CD4-positive, alpha-beta T cell treated with Interleukin-15 for 4 hours (primary cell): ENCODE measurements around the gene ATG4B.
"Not testable (repeated sequence)": the region's sequence is repeated elsewhere in the genome, so short reads cannot be mapped to it uniquely, and the experiment has no call there.

Source experiments
- DNase-seq: peaks from one replicate; pipeline ENCODE4 v3.0.0-alpha.2; 2020; ENCODE audit warnings: low spot score

The ATG4B gene

DNA sequence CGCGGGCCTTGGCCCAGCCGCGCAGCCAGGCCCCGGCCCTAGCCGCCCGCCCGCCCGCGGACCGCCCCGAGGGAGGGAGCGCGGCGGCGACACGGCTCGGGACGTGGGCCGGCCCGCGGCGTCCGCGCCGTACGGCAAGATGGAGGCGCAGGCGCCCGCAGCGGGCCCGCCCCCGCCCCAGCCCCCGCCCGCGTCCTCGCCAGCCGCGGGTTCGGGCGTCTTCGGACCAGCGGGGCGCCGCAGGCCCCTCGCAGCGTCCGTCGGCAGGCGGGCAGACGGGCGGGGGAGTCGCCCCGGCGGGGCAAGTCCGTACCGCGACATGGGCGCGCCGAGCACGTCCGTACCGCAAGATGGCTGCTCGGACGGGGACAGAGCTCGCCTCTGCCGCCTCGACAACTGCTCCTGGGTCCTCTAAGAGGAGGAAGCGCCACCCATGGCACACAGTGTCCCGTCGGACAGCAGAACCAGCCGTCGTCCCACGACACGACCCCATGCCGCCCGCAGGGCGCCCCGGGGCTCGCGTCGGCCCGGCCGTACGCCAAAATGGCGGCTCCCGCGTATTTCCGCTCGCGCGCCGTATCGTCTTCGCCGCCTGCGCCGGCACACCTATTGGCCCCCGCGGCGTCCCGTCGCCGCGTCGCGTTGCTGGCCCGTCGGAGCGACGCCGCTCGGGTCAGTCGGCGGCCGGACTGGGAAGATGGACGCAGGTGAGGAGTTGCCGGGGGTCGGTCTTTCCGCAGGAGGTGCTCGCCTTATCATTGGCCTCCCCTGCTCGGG is at the start of gene ATG4B, which contains the start of gene THAP4:
Gene ATG4B (plus strand): TSS at position 676 of the 777 bp plus-strand sequence. CDS start 22 bp downstream, at position 698.
Gene THAP4 (minus strand): TSS at position 141 of the 777 bp plus-strand sequence. CDS start 141 bp downstream, outside the sequence.
- peak; percentile 63 for DNase-seq

DNA sequence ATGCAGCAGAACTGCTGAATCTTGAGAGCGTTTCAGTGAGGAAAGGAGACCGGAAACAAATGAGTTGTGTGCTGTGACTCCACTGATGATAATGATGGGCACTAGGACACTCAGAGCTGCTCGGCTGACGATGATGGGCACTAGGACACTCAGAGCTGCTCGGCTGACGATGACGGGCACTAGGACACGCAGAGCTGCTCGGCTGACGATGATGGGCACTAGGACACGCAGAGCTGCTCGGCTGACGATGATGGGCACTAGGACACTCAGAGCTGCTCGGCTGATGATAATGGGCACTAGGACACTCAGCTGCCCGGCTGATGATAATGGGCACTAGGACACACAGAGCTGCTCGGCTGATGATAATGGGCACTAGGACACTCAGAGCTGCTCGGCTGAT is 47.6 kb upstream of the ATG4B start:
- not testable (repeated sequence) for DNase-seq

DNA sequence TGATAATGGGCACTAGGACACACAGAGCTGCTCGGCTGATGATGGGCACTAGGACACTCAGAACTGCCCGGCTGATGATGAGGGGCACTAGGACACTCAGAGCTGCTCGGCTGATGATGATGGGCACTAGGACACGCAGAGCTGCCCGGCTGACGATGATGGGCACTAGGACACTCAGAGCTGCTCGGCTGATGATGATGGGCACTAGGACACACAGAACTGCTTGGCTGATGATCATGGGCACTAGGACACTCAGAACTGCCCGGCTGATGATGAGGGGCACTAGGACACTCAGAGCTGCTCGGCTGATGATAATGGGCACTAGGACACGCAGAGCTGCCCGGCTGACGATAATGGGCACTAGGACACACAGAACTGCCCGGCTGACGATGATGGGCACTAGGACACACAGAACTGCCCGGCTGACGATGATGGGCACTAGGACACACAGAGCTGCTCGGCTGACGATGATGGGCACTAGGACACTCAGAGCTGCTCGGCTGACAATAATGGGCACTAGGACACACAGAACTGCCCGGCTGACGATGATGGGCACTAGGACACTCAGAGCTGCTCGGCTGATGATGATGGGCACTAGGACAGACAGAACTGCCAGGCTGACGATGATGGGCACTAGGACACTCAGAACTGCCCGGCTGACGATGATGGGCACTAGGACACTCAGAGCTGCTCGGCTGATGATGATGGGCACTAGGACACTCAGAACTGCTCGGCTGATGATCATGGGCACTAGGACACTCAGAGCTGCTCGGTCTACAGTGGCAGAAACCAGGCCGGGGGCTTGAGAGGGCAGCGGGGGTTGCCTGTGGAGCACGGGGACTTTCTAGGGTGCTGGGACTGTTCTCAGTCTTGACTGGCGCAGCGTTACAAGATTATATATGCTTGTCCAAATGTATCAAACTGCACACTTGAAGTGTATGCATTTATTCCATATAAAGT is 46.7 kb upstream of the ATG4B start:
- DNase-seq = not testable (repeated sequence)

DNA sequence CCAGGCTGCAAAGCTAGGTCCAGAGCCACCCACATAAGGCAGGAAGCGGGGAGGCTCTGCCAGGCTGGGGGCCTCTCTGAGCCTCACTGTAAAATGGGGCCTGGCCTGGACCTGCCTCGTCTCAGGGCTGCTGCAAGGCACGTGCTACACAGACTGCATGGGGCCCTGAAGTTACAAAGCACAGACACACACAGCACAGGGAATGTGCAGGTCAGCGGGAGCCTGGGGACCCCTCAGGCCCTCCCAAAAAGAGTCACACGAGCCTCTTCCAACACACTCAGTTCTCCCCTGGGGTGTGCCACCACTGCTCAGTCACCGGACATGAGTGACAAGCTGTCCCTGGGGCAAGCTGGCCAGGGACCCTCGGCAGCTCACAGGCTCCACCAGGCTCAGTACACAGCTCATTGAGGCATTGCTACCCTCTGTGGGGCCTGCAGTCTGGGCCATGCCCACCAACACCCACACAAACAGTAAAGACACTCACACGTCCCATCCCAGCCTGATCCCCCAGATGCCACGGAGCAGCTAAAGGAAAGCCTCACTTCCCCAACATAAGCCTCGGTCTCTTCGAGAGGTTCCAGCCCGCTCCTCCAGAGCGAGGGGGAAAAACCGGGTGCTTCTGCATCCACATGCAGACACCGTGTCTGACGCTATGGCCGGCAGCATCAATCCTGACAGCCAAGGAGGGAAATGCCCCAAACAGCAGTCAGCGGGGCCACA is 45.2 kb upstream of the ATG4B start:
- DNase-seq = no peak

DNA sequence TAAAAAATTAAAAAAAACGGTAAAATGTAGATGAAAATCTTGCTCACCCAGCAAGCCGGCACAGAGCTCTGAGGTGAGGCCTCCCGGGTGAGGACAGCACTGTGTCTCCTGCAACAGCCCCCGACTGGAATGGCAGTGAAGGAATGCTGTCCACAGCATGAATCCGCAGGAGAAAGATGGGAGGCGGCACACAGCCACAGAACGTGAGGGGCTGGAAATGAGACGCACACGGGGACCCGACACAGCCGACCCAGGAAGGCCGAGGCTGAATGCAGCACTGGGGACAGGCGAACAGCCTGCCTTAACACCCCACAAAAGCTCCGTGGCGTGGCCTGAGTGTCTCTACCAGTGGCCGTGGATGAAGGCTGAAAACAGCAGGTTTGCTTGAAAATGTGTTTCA is 44.2 kb upstream of the ATG4B start:
- no peak for DNase-seq

DNA sequence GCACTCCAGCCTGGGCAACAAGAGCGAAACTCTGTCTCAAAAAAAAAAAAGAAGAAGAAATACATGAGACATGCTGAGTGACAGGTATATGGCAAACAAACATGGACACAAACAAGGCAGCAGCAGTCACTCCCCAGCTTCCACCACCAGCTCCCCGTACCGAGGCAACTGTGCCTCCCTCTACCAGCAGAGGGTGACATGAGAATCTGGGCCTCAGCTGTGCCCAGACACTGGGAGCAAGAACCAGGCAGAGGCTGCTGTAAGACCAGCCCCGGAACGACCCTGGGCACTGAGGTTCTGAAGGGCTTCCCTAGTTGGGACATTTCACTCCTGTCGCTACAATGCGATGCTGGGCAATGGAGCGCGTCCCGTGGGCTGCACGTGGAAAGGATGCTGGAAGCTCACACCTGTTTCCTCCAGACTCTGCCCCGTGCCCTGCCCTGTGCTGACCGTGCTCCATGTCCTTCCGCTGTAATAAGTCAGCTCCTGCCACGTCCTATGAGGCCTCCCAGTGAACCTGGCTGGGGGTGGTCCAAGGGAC is 41.8 kb upstream of the ATG4B start:
- no peak for DNase-seq

DNA sequence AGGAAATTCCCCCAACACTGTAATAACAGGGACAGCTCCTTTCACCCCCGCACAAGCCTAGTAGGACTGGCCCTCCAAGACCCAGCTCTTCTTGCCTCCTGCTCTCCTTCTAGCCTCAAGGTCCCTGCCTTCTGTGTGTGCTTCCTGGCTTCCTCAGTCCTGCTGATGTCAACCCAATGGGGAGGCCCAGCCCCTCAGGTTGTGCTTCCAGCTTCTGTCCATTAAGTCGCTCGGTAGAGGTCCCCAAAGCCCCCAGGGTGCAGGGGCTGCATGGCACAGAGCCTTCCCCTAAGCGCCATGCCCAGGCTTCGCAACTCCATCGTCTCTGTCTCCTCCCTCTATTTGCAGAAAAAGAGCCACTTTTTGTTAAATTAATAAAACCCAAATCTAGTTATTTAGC is 39.9 kb upstream of the ATG4B start:
- no peak for DNase-seq

DNA sequence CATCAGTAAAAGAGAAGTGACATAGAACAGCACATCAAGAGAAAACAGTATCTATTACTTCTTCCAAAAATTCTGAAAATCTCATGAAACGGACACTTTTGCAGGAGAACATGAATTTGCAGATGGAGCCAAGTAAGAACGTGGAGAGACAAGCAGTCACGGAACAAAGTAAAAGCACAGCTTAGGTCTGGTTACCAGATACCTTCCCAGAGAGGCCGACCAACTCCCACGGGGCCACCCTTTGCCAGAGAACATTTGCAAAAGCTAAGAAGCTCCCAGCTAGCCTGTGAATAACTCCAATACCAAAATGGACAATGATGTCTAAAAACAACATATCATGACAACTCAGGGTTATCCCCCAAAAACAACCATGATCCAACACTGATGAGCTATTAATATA is 39.4 kb upstream of the ATG4B start:
- DNase-seq = no peak

DNA sequence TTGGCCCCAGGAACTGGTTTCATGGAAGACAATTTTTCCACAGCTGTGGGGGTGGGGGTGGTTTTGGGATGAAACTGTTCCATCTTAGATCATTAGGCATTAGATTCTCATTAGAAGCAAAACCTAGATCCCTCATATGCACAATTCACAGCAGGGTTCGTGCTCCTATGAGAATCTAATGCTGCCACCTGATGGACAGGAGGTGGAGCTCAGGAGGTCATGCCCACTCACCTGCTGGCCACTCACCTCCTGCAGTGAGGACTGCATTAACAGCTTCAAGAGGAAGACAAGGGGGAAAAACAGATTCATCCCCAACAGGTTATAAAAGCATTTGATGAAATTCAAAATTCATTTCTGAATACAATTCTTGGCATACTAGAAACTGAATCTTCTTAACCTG is 39.0 kb upstream of the ATG4B start:
- DNase-seq = no peak

DNA sequence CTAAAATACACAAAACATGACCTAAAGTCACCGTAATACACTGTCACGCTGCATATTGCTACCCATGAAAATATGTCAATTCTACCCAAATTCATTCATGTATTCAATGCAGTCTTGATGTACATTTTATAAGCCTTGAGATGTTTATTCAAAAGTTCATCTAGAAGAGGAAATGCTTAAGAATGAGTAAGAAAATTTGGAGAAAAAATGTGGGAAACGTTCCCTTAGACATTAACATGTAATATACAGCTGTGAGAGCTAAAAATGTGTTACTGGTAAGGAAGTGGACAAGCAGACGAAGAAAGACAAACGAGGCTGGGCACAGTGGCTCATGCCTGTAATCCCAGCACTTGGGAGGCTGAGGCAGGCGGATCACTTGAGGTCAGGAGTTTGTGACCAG is 37.9 kb upstream of the ATG4B start:
- DNase-seq = no peak

DNA sequence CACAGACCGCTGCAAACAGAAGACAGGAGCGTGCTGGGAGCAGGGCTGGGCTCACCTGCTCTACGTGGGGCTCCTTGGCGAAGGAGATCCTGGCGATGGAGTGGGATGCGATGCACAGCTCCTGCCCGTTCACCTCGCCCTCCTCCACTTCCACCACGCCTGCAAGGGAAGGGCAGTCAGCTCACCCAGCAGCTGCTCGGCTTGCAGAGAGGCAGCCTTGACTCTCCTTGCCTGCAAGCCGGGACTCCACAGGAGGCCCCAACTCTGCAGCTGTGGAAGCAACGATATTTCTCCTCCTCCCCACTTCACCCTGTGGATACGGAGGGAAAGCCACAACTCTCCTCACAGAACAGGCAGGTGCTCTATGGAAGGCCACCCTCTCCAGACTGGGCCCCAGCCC is 35.7 kb upstream of the ATG4B start:
- no peak for DNase-seq

DNA sequence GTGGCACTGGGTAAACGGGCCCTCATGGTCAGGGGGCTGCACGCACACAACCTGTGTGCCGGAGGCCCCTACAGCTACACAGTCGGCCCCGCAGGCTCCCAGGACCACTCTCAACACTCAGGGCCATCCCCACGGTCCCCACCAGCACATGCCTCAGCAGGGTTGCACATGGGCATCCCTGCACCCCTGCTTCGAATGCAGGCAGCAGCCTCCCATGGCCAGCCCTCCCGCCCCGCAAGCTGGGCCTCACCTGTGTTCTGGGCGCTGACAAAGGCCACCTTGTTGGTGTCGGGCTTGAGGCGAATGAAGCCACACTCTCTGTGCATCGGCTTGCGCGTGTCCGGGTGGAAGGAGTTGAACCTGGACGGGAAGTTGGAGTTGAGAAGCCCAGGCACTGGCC is 34.8 kb upstream of the ATG4B start:
- DNase-seq = no peak

DNA sequence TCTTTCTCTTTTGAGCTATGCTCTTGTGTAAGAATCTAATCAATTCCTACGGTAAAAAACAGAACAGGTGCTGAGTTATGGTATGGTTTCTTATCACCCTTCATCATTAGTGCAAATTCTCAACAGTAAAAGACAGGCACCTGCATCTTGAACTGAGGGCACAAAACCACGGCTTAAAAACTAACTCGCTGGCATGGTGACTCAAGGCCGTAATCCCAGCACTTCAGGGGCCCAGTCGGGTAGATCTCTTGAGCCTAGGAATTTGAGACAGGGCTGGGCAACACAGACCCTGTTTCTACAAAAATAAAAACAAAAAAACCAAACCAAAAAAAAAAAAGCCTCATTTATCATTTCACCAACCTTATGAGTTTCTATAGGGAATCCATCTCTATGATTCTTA is 33.8 kb upstream of the ATG4B start:
- no peak for DNase-seq

DNA sequence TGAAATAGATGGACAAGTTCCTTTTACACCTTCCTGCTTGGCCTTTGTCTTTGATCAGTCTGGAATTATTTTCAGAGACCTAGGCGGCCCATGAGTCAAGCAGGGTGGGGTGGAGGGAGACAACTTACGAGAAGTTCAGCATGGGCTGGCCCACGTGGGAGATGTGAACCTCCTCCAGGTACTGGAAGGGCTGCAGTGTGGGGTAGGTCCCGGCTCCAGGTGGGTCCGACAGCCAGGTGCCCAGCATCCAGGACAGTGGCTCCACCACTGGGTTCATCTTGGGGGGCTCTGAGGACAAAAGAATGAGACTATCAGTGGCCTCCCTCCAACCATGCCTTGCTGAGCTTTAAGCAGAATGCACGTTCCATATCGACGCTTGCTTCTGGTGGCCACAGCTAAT is 31.3 kb upstream of the ATG4B start:
- DNase-seq = no peak

DNA sequence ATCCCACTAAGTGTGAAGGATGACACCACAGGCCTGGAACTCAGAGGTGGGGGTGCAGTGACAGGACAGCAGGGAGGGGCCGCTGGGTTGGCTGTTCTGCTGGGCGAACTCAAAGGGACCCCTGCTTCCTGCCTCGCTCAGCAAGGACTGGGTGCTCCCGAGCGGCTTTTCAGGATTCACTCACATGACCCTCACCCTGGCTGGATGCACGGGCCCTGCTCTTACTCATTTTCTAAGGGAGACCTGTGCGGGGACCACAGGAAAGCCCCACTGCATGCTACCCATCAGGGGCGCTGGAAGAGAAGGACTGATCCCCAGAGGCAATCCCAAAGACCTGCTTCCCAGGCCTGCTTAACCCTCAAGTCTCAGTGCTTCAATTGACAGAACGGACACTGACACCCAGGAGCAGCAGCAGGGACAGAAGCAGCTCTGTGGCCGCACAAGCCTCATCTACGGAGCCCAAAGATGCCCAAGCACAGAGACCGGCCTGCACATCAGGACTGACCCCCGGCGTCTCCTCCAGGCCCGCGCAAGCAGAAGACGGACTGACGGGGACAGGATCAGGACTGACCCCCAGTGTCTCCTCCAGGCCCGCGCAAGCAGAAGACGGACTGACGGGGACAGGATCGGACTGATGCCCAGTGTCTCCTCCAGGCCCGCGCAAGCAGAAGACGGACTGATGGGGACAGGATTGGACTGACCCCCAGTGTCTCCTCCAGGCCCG is 30.2 kb upstream of the ATG4B start:
- no peak for DNase-seq

DNA sequence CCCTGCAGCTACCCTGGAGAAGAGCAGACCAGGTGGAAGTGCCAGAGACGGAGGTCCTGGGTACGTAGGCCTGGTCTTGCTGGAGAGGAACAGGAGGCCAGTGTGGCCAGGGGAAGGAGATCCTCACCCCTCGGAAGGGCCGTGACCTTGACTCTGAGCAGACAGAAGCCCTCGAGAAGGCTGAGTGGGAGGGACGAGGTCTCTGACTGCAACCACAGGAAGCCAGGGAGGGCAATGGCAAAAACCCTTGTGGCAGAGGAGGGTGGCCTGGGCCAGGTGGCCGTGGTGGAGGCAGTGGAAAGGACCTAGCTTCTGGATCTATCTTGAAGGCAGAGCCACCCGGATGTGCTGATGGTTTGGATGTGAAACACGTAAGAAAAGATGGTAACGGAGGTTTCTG is 28.6 kb upstream of the ATG4B start:
- no peak for DNase-seq

DNA sequence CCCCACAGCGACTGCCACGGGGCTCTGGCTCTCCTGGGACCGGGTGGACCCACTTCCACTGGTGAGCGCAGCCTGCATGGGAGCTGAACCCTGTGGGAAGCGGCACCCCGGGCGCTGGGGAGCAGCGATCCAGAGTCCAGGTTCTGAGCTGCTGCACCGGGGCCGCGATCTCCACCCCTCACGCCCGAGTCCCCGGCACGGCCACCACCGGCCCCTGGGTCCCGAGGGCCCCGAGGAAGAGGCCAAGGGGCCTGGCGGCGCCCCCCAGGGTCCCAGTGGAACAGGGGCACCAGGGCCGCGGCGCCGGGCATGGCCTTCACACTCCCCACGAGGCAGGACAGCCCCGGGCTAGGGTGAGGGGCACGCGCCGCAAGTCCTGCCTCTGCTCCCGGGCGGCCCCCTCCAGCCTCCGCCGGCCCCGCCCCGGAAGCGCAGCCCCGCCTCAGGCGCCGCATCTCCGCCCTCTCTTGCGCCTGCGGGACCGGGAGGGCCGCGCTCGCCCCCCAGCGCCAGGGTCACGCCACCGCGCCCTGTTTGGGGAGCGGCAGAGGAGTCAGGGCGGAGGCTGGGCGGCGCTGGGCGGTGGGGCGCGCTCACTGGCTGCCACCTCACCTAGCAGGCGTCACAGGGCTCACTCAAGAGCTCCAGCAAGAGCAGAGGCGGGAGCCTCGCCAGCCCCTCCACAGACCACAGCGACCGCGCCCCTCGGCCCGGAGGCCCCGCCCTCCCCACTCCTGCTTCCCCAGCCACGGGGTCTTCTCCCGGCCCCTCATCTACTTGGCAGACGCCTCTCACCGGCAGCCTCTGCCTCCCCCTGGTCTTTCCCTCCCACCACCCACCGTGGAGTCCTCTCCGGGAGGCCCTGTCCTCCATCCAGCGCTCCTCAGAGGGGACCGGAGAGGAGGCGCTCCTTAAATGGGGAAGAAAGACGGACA is 27.4 kb upstream of the ATG4B start:
- peak; percentile 90 for DNase-seq

DNA sequence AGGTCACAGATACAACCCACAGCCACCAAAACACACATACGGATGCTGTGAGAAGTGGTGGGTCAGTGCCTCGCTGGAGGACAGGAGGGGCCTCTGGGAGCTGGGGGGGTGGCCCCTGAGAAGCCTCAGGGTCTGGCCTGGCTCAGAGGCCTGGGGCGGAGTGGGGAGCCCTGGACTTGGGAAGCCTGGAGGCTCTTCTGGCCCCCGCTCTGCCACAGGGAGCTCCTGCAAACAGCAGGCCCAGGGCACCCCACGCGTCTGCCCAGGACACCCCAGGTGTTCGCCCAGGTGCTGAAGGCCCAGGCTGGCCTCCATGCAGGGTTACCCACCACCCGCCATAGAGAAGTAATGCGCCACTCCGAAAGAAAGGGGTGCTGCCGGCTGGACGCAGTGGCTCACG is 26.4 kb upstream of the ATG4B start:
- no peak for DNase-seq

DNA sequence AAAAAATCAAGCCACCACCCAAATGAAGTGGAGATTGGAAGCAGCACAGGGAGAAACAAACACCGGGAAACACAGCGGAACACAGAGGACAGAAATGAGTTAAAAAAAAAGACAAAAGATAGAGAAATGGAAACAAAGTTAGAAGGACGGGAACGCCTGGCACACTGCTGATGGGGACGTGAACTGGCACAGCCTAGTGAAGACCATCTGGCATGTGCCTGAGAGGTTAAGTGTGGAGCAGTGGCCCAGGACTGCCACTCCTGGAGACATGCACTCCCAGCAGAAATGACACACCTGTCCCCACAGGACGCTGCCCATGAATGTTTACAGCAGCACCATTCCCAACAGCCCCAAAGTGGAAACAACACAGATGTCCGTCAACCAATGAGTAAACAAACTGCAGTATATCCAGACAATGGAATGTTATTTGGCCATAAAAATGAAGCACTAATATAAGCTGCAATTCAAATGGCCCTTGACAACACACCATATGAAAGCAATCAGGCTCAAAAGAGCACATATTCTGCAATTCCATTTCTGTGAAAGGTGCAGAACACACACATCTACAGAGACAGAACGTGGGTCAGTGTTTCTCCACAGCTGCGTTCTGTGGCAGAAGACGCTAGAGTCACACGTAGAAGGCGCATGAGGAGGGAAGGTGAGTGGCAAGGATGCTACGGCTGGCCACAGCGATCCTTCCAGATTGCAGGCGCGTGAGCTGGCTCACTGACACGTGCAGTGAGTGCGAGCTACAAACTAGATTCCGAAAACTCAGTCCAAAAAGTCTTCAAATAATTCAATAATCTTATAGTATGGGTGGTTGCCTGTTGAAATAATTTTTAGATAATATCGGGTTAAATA is 25.1 kb upstream of the ATG4B start:
- DNase-seq = no peak
